Esophagus muscularis mucosa (tissue), 3 donors: ENCODE data around the gene NAA15.

Experiments used
- CTCF ChIP-seq, 3 experiments: fragments of 200-600 bp in 2 of 3; fragments of 450-650 bp in 1 of 3; sonication (generic) in 2 of 3; IDR thresholded peaks; one replicate each; pipeline ENCODE4 v1.5.1; 2017 to 2019; ENCODE audit warnings: antibody characterized with exemption in 3 of 3, mild to moderate bottlenecking in 2 of 3, moderate library complexity in 1 of 3
- POLR2A ChIP-seq: fragments of 450-650 bp; IDR thresholded peaks from one replicate; pipeline ENCODE4 v1.6.1; 2017; ENCODE audit warnings: antibody characterized with exemption, moderate library complexity, mild to moderate bottlenecking, low read depth
- POLR2AphosphoS5 ChIP-seq, 2 donors: sonication (generic); formaldehyde crosslinking; IDR thresholded peaks; one replicate each; pipeline ENCODE4 v1.6.1; 2017; ENCODE audit warnings: antibody characterized with exemption in 2 of 2

DNA sequence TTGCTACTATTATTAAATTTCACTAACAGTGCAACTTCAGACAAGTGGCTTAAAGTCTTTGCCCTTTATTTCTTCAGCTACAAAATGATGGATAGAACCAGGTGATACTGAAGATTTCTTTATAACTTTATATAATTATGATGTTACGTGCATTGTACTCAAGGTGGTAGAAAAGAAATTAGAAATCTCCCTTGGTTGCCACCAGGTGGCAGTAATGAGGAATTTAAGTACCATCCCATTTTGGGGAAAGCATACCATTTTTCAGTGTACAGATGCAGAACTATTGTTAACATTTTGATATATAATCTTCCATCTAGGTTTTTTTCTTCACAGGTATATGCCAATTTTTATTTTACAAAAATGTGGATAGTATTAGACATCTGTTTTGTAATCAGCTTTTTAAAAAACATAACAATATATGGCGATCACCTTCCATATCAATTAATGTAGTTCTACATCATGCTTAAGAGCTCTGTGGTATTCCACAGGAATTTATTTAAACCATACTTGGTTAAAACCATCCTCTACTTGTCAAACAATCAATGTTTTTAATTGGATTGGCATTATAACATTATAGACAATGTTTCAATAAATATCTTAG lies 114.9 kb downstream of the NAA15 start:
- peak; percentile 53 to 71 (median 61) for TF ChIP-seq CTCF (IDR thresholded peaks at IDR 0.05)
- no peak for TF ChIP-seq POLR2AphosphoS5 (IDR thresholded peaks at IDR 0.05)
- no peak for TF ChIP-seq POLR2A
